HG02840 (cell line): ENCODE measurements around the gene MMP28.

Experiments
- ATAC-seq: cut with Tn5 transposase; IDR thresholded peaks from one replicate; pipeline ENCODE4 v1.9.1; 2021; ENCODE audit warnings: mild to moderate bottlenecking, moderate library complexity, moderate number of reproducible peaks; ENCODE audit not compliant: unreplicated experiment, low FRiP score

MMP28 gene

GRCh38 chr17:35745749-35746320, 49.6 kb downstream of the MMP28 start:
- ATAC-seq = no peak

- ATAC-seq = no peak
Measured at GRCh38 chr17:35745246-35745645, 50.2 kb downstream of the MMP28 start.

- no peak for ATAC-seq
Measured at GRCh38 chr17:35744830-35745229, 50.6 kb downstream of the MMP28 start.

- no peak for ATAC-seq
Measured at GRCh38 chr17:35743626-35744328, 51.7 kb downstream of the MMP28 start.

- no peak for ATAC-seq
Measured at GRCh38 chr17:35742896-35743477, 52.5 kb downstream of the MMP28 start.

GRCh38 chr17:35742496-35742895, 52.9 kb downstream of the MMP28 start:
- ATAC-seq = no peak

- no peak for ATAC-seq
Measured at GRCh38 chr17:35740997-35741931, 54.2 kb downstream of the MMP28 start.

- no peak for ATAC-seq
Measured at GRCh38 chr17:35740216-35740615, 55.2 kb downstream of the MMP28 start.

- ATAC-seq = no peak
Measured at GRCh38 chr17:35738519-35739133, 56.8 kb downstream of the MMP28 start.

- no peak for ATAC-seq
Measured at GRCh38 chr17:35736236-35736635, 59.2 kb downstream of the MMP28 start.

GRCh38 chr17:35735036-35735805, 60.2 kb downstream of the MMP28 start:
- no peak for ATAC-seq

- no peak for ATAC-seq
Measured at GRCh38 chr17:35734396-35734795, 61.0 kb downstream of the MMP28 start.

- no peak for ATAC-seq
Measured at GRCh38 chr17:35733366-35733765, 62.1 kb downstream of the MMP28 start.

- no peak for ATAC-seq
Measured at GRCh38 chr17:35732806-35733136, 62.7 kb downstream of the MMP28 start.

GRCh38 chr17:35731917-35732805, 63.3 kb downstream of the MMP28 start:
- no peak for ATAC-seq

- no peak for ATAC-seq
Measured at GRCh38 chr17:35731239-35731916, 64.1 kb downstream of the MMP28 start, which contains the start of gene RASL10B. Gene RASL10B (plus strand): TSS chr17:35731639. CDS start chr17:35735185, 3,546 bp downstream.

GRCh38 chr17:35730400-35731005, 64.9 kb downstream of the MMP28 start:
- no peak for ATAC-seq

GRCh38 chr17:35729405-35729833, 66.0 kb downstream of the MMP28 start:
- ATAC-seq = no peak
